HG03135 (cell line): ENCODE results near the gene KXD1.
A peak's percentile ranks its signal among the peaks of the same experiment; 100 is the strongest.
"Not testable (repeated sequence)": the region's sequence is repeated elsewhere in the genome, so short reads cannot be mapped to it uniquely, and the experiment has no call there.

Experiments
- ATAC-seq: cut with Tn5 transposase; IDR thresholded peaks from one replicate; pipeline ENCODE4 v1.9.1; 2021; ENCODE audit warnings: mild to moderate bottlenecking, moderate library complexity; ENCODE audit not compliant: unreplicated experiment

Gene KXD1

GRCh38 chr19:18557411-18558201 is at the start of gene KXD1:
Gene KXD1 (plus strand): TSS chr19:18557870. CDS start chr19:18562057, 4,187 bp downstream.
- ATAC-seq: peak; percentile 94

DNA sequence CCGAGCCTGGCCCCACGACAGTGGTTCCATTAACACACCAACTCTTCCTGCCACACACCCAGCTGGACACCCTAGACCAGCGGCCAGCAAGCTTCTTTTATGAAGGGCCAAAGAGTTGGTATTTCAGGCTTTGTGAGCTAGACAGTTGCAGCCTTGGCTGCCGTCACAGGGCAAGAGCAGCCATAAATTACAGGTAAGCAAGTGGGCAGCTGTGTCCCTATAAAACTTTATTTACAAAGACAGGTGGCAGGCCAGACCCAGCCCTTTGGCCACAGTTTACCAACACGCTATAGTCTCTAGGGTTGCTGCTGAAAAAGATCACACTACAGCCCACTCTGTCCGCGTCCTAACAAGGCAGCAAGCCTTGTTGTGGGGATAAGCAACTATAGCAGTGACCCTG is 49.1 kb upstream of the KXD1 start:
- ATAC-seq: no peak

- ATAC-seq: no peak
These were observed 47.5 kb upstream of the KXD1 start for GRCh38 chr19:18510216-18510615.

DNA sequence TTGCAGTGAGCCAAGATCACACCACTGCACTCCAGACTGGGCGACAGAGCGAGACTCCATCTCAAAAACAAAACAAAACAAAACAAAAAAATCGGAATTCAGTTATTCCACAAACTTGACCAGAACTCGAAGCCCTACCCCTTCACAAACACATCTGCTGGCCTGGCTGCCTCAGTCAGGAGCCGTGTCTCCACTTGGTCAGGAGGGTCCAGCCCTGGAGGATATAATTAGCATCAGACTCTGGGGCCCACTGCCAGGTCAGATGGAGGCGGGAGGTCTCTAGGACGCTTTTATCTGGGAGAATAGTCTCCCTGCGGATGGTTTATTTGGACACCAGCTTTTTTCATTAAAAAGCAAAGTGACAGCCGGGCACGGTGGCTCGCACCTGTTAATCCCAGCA is 43.8 kb upstream of the KXD1 start:
- ATAC-seq: no peak

DNA sequence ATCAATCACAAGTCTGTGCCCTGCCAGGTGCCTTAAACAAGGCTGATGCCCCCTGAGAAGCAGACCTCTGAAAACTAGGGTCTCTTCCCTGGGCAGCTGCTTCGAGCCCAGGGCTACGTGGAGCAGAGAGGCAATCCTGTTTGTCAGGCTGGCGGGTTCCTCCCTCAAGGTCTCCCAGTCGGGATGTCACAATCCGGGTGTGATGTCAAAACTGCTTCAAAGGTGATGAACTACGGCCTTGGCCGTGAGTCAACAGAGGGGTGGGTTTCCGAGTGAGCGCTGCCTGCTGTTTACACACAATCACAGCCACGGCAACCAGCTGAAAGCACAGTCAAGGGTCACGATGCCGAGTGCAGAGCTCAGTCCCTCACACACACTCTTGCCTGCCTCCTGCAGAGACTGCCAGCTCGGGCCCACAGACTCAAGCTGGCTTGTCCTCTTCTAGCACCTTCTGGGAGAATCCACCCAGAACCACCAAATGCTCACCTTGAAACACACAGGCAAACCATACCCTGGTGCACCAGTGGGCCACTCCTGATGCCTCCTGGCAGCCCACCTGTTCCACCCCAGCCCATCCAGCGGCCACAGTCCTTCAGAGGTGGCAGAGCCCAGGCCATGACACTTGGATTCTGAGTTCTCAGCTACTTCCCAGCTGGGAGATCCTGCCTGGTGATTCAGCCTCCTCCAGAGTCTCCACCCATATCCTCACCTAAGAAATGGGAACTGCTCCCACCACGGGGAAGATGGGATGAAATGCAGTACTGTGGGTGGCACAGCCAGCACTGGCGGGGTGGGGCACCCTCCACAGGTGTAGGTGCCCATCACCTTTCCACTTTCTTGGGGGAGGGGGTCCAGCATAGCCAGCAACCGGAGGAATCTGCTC is 42.6 kb upstream of the KXD1 start:
- no peak for ATAC-seq

GRCh38 chr19:18515959-18516358 is 41.7 kb upstream of the KXD1 start:
- ATAC-seq: no peak

- ATAC-seq: no peak
These were observed 40.1 kb upstream of the KXD1 start for GRCh38 chr19:18517606-18518005.

GRCh38 chr19:18518639-18519038 is 39.0 kb upstream of the KXD1 start:
- ATAC-seq: no peak

GRCh38 chr19:18519962-18520847 is 37.5 kb upstream of the KXD1 start:
- no peak for ATAC-seq

DNA sequence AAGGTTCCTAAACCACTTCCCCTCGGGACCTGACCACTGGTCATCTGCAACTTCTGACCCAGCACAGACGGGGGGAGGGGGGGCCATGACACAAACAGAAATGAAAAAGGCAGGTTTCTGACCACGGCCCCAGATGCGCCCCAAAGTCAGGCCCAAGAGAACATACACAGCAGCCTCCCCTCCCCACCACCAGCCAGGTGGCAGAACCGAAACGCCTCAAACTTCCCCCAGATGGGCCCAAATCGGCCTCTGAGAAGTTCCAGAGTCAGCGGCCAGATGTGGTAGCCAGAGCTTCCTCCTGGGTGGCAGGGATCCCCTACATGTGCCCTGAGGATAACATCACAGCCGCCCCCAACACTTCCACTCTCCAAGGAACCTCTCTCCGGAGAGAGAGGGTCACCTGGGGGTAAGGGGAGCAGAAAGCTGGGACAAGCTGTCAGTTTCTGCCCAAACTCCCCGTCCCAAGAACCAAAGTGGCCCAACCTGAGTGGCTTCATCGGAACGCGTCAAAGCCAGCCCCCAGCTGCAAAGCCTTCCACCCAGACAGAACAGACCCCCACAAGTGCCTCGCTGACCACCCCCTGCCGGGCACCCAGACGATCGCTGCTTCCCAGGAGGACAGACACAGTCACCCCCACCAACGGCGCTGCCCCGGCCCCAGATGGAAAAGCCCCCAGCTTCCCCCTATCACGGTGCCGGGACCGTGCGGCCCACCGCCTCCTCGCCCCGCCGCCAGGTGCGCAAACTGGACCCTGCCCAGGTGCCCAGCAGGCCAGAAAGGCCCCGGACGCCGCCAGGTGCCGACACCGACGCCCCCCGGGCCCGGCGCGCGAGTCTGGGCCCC is 36.6 kb upstream of the KXD1 start:
- no peak for ATAC-seq

- ATAC-seq: no peak
These were observed 36.0 kb upstream of the KXD1 start, which contains the start of gene ELL for GRCh38 chr19:18521692-18522123. Gene ELL (minus strand): TSS chr19:18522070. CDS start chr19:18522055, 15 bp downstream.

DNA sequence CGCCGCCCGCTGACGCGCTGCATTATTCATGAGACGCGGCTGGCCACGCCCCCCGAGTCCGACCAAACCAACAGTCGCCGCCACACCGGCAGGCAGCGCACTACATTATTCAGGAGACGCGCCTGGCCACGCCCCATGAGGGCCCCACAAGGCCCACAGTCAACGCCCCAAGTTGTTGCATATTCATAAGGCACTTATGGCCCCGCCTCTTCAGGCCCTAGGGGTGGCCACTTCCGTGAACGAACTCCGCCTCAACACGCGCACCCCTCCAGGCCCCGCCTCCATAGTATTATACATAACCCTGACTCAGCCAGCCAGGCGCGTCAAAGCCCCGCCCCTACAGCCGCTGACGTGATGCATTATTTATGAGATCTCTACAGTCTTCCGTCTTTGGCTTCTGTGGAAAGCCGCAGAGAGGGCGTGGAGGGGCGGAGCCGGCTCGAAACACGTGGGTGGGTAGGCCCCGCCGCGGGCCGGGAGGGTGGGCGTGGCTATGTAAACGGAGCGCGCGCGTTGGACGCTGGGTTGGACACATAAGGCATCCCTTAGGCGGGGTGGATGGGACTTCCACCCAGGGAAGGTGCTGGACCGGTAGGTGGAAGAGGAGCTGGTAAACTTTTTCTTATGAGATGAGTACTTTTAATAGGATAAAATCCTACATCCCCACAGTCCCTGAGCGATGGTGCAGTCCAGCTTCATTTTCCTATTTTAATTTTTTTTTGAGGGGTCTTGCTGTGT is 35.4 kb upstream of the KXD1 start:
- peak; percentile 82 for ATAC-seq

GRCh38 chr19:18522862-18523440 is 34.7 kb upstream of the KXD1 start:
- ATAC-seq: not testable (repeated sequence)

DNA sequence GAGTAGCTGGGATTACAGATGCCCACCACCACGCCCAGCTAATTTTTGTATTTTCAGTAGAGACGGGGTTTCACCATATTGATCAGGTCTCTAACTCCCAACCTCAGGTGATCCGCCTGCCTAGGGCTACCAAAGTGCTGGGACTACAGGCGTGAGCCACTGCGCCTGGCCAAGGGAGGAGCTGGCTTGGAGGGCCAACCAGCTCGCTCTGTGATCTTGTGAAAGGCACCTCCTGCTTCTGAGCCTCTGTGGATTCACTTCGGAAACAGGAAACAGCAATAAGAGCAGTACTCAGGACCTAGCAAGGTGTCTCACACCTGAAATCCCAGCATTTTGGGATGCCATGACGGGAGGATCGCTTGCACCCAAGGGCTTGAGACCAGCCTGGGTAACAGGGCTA is 33.8 kb upstream of the KXD1 start:
- no peak for ATAC-seq

- no peak for ATAC-seq
These were observed 31.4 kb upstream of the KXD1 start for GRCh38 chr19:18526316-18526715.

DNA sequence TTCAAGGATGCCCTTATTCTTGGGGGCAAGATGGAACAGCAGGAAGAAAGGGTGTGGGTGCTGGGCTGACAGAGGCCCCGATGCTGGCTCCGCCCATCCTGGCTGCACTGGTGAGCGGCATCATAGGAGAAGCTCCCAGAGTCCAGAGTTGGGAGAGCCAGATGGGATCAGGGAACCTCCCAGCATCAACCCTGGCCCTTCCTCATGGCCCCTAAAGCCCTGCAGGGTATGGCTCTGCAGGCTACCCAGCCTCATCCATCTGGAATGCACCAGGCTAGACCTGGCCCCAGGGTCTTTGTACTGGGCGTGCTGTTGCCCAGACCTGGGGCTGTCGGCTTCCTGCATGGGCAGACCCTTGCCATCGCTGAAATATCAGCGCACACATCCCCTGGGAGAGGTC is 27.9 kb upstream of the KXD1 start:
- no peak for ATAC-seq

GRCh38 chr19:18531485-18531884 is 26.2 kb upstream of the KXD1 start:
- ATAC-seq: no peak

GRCh38 chr19:18532168-18532890 is 25.3 kb upstream of the KXD1 start:
- no peak for ATAC-seq
